SU-DHL-6 (cell line): ENCODE results near the gene RETREG1.

Experiments
- CTCF ChIP-seq: fragments of 200-600 bp; sonication (generic); IDR thresholded peaks from one replicate; pipeline ENCODE4 v1.5.1; 2017; ENCODE audit warnings: antibody characterized with exemption, mild to moderate bottlenecking, low read length, moderate library complexity; ENCODE audit not compliant: insufficient read depth, poor library complexity, severe bottlenecking
- EZH2phosphoT487 ChIP-seq: fragments of 200-600 bp; sonication (generic), shearing (Covaris generic); conservative IDR thresholded peaks from 2 replicates; pipeline ENCODE4 v1.6.1; 2018; ENCODE audit warnings: mild to moderate bottlenecking, antibody characterized with exemption, low read length, moderate library complexity, mixed read lengths

- no peak for TF ChIP-seq CTCF
- TF ChIP-seq EZH2phosphoT487, result no peak
Observed at GRCh38 chr5:16427587-16427986, 189.2 kb downstream of the RETREG1 start.
